Endodermal cell (in vitro differentiated cells): Measurements from ENCODE around the gene HDAC4. TPM values are rescaled to one million over a fixed set of nuclear protein-coding genes. Genes with fewer than 3 reads are reported as not detected.

ENCODE experiments used
- DNase-seq: peaks from one replicate; pipeline ENCODE4 v3.0.0-alpha.2; 2017
- H3K27ac ChIP-seq: 2 replicates; pipeline ENCODE4 v1.5.1; 2013; ENCODE audit warnings: mild to moderate bottlenecking, low read depth, low read length, moderate library complexity
- H3K27me3 ChIP-seq: 2 replicates; pipeline ENCODE4 v1.6.1; 2013; ENCODE audit warnings: mild to moderate bottlenecking, low read length, moderate library complexity; ENCODE audit not compliant: insufficient read depth, control insufficient read depth, poor library complexity, severe bottlenecking
- H3K36me3 ChIP-seq: 2 replicates; pipeline ENCODE4 v1.7.0; 2013; ENCODE audit warnings: mild to moderate bottlenecking, low read length, moderate library complexity; ENCODE audit not compliant: control insufficient read depth, insufficient read depth
- H3K4me1 ChIP-seq: one replicate; pipeline ENCODE4 v1.7.0; 2013; ENCODE audit warnings: low read length; ENCODE audit not compliant: control insufficient read depth, insufficient read depth
- H3K4me3 ChIP-seq: 2 replicates; pipeline ENCODE4 v1.5.1; 2013; ENCODE audit warnings: mild to moderate bottlenecking, low read length, moderate library complexity
- H3K9ac ChIP-seq: 2 replicates; pipeline ENCODE4 v1.6.1; 2013; ENCODE audit warnings: mild to moderate bottlenecking, low read length, moderate library complexity; ENCODE audit not compliant: poor library complexity, severe bottlenecking; ENCODE audit errors: extremely low read depth
- H3K9me3 ChIP-seq: 2 replicates; pipeline ENCODE4 v1.6.1; 2013; ENCODE audit warnings: mild to moderate bottlenecking, low read length, moderate library complexity; ENCODE audit not compliant: control insufficient read depth
- H3K27ac Mint-ChIP-seq: 2 replicates; pipeline ENCODE4 v1.8.0; 2020; ENCODE audit warnings: mixed read lengths
- H3K27me3 Mint-ChIP-seq: 2 replicates; pipeline ENCODE4 v1.8.0; 2021; ENCODE audit warnings: mild to moderate bottlenecking, mixed read lengths; ENCODE audit not compliant: insufficient read depth
- H3K36me3 Mint-ChIP-seq: 2 replicates; pipeline ENCODE4 v1.8.0; 2020; ENCODE audit warnings: low read depth, mixed read lengths
- H3K4me1 Mint-ChIP-seq: 2 replicates; pipeline ENCODE4 v1.8.0; 2020; ENCODE audit warnings: mixed read lengths
- H3K4me3 Mint-ChIP-seq: 2 replicates; pipeline ENCODE4 v1.8.0; 2020; ENCODE audit warnings: mild to moderate bottlenecking, moderate library complexity, mixed read lengths
- H3K9me3 Mint-ChIP-seq: 2 replicates; pipeline ENCODE4 v1.8.0; 2020; ENCODE audit warnings: mild to moderate bottlenecking, mixed read lengths
- CTCF ChIP-seq: fragments of 200-600 bp; sonication (generic); conservative IDR thresholded peaks from 2 replicates; pipeline ENCODE4 v1.5.0; 2021; ENCODE audit warnings: antibody characterized with exemption, mild to moderate bottlenecking
- WGBS, 2 experiments: methylation state at CpG; one replicate each; pipeline versions ENCODE4 v1.1.5 to v1.1.7; 2013; ENCODE audit warnings: missing lambda C conversion rate in 2 of 2, mixed read lengths in 1 of 2; ENCODE audit not compliant: insufficient coverage in 1 of 2, insufficient read length in 1 of 2; 5-methylcytosine and 5-hydroxymethylcytosine counted together
- total RNA-seq, 2 donors: library from RNA; stranded (reverse); fragmentation: NEBNext Ultra II Directional in 1 of 2; extraction: Animal tissue kit (Norgen Biotek cat#: 25700) in 1 of 2; gene quantifications; 2 replicates in 1 of 2; 3 replicates in 1 of 2; pipeline ENCODE4 v1.2.1, GENCODE V29; 2021

HDAC4 gene
- total RNA-seq, 2 donors from 2014 or later: 45.7 to 51.2 TPM

GRCh38 chr2:239245107-239245506, 155.7 kb downstream of the HDAC4 start:
- 86 to 88% methylated on average over 5 of the region's 5 CpGs for WGBS, 2 experiments

GRCh38 chr2:239244625-239245024, 156.2 kb downstream of the HDAC4 start:
- Histone ChIP-seq H3K27me3 (no peaks in the 10 kb centered on the region), H3K36me3 (no peaks in the 10 kb centered on the region), H3K9me3 (no peaks in the 10 kb centered on the region), H3K4me1 (peaks cover 5% of the 10 kb centered on the region), H3K9ac (no peak overlapping the region), H3K4me3 (no peak overlapping the region), H3K27ac (no peak overlapping the region)
- no peak overlapping the region for H3K27ac Mint-ChIP-seq
- TF ChIP-seq CTCF: no peak
- H3K27me3 Mint-ChIP-seq: no peaks in the 10 kb centered on the region
- H3K4me3 Mint-ChIP-seq: no peak overlapping the region
- H3K36me3 Mint-ChIP-seq: no peaks in the 10 kb centered on the region
- WGBS, 2 experiments: 93 to 100% methylated on average over 3 to 5 of the region's 5 CpGs
- no peak for DNase-seq
- no peaks in the 10 kb centered on the region for H3K9me3 Mint-ChIP-seq
- H3K4me1 Mint-ChIP-seq: peaks cover 34% of the 10 kb centered on the region

More at GRCh38 chr2:239245107-239245506, 155.7 kb downstream of the HDAC4 start:
- Mint-ChIP-seq H3K36me3 (no peaks in the 10 kb centered on the region), H3K27me3 (no peaks in the 10 kb centered on the region), H3K4me1 (peaks cover 33% of the 10 kb centered on the region), H3K4me3 (no peak overlapping the region), H3K27ac (no peak overlapping the region), H3K9me3 (no peaks in the 10 kb centered on the region)
- H3K9ac ChIP-seq: no peak overlapping the region
- no peak for TF ChIP-seq CTCF
- H3K9me3 ChIP-seq: no peaks in the 10 kb centered on the region
- H3K4me1 ChIP-seq: peaks cover 1% of the 10 kb centered on the region
- H3K27me3 ChIP-seq: no peaks in the 10 kb centered on the region
- no peak overlapping the region for H3K4me3 ChIP-seq
- DNase-seq: no peak
- peak overlapping the region; percentile 27 for H3K27ac ChIP-seq
- no peaks in the 10 kb centered on the region for H3K36me3 ChIP-seq

- Mint-ChIP-seq H3K4me1 (peaks cover 18% of the 10 kb centered on the region), H3K36me3 (no peaks in the 10 kb centered on the region), H3K9me3 (no peaks in the 10 kb centered on the region), H3K4me3 (no peak overlapping the region), H3K27ac (no peak overlapping the region), H3K27me3 (no peaks in the 10 kb centered on the region)
- Histone ChIP-seq H3K9ac (no peak overlapping the region), H3K36me3 (no peaks in the 10 kb centered on the region), H3K27me3 (no peaks in the 10 kb centered on the region), H3K4me3 (no peak overlapping the region), H3K27ac (no peak overlapping the region), H3K4me1 (peaks cover 5% of the 10 kb centered on the region), H3K9me3 (no peaks in the 10 kb centered on the region)
- no peak for TF ChIP-seq CTCF
- DNase-seq: no peak
- WGBS, 2 experiments: 100% methylated on average over 1 of the region's 1 CpG; no CpG with 5 or more reads in 1 of the 2 experiments
These were observed 159.3 kb downstream of the HDAC4 start for GRCh38 chr2:239241431-239241960.
